SK-N-MC (cell line): ENCODE measurements around the gene AARS2.

Source experiments
- EZH2 ChIP-seq: fragments of 200-600 bp; sonication (generic); IDR thresholded peaks from one replicate; pipeline ENCODE4 v1.6.1; 2017; ENCODE audit warnings: antibody characterized with exemption
- FOXP2 ChIP-seq: optimal IDR thresholded peaks from 2 replicates; pipeline ENCODE3; 2011; ENCODE audit warnings: mild to moderate bottlenecking, moderate library complexity; ENCODE audit not compliant: insufficient read depth; ENCODE audit errors: extremely low read length, control extremely low read depth
- POLR2AphosphoS5 ChIP-seq: IDR thresholded peaks from 2 replicates; pipeline ENCODE4 v1.6.1; 2012; ENCODE audit warnings: mild to moderate bottlenecking, low read depth, low read length, borderline replicate concordance

- TF ChIP-seq POLR2AphosphoS5 (no peak), EZH2 (no peak), FOXP2 (no peak)
These were observed 39.5 kb downstream of the AARS2 start for GRCh38 chr6:44273617-44274016.
